Neuron (in vitro differentiated cells): Measurements from ENCODE around the gene GPC6.

ENCODE experiments used
- H2AFZ ChIP-seq: one replicate; pipeline ENCODE4 v1.6.1; 2013; ENCODE audit warnings: low read depth, mild to moderate bottlenecking, inconsistent platforms, low read length, moderate library complexity
- H3K27me3 ChIP-seq: one replicate; pipeline ENCODE4 v1.6.1; 2013; ENCODE audit warnings: low read length; ENCODE audit not compliant: insufficient read depth
- H3K36me3 ChIP-seq: one replicate; pipeline ENCODE4 v1.6.1; 2013; ENCODE audit warnings: low read length; ENCODE audit not compliant: insufficient read depth
- H3K4me1 ChIP-seq: one replicate; pipeline ENCODE4 v1.6.1; 2013; ENCODE audit warnings: low read length; ENCODE audit not compliant: insufficient read depth
- H3K4me3 ChIP-seq: 2 replicates; pipeline ENCODE4 v1.5.1; 2013; ENCODE audit warnings: mild to moderate bottlenecking, low read length, moderate library complexity
- H3K9me3 ChIP-seq: one replicate; pipeline ENCODE4 v1.6.1; 2013; ENCODE audit warnings: low read length

Gene GPC6

DNA sequence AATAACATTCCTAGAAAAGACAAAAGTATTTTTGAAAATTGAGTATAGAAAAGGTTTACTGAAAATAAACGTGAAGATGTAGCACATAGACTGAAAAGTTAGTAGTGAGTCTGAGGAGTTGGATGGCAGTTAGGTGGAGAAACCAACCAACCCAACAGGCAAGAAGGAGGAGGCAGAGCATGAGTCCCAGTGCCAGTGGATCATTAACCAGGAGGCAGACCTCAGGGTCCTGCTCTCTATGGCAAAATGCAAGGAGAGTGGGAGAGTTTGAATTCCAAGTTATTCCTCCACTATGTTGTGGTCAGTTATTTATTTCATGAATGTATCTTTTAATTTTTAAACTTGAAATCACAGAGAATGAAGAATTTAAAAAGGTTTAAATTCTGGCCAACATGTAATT, 446.4 kb downstream of the GPC6 start:
- H3K4me1 ChIP-seq = no peaks in the 10 kb centered on the region
- no peaks in the 10 kb centered on the region for H3K9me3 ChIP-seq
- no peak overlapping the region for H3K4me3 ChIP-seq
- H2AFZ ChIP-seq = no peak overlapping the region
- H3K27me3 ChIP-seq = no peaks in the 10 kb centered on the region
- no peaks in the 10 kb centered on the region for H3K36me3 ChIP-seq

DNA sequence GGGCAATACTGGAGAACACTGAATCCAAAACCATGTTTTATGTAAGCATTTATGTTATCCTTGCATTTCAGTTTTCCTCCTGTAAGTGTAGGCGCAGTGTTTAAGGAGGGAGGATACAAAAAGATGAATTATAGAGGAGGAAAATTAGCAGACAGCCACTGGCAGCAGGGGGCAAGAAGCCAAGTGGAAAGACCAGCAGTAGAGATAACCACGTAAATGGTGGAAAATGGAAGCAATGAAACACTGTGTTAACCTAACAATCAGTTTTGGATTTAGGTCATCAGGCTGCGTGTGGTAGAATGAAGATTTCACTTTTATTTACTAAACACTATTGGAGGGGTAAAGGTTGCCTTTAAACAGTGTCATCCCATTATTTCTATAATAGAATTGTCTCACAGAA, 447.3 kb downstream of the GPC6 start:
- Histone ChIP-seq H3K36me3 (no peaks in the 10 kb centered on the region), H3K9me3 (no peaks in the 10 kb centered on the region), H3K27me3 (no peaks in the 10 kb centered on the region), H3K4me1 (no peaks in the 10 kb centered on the region), H3K4me3 (no peak overlapping the region), H2AFZ (no peak overlapping the region)

DNA sequence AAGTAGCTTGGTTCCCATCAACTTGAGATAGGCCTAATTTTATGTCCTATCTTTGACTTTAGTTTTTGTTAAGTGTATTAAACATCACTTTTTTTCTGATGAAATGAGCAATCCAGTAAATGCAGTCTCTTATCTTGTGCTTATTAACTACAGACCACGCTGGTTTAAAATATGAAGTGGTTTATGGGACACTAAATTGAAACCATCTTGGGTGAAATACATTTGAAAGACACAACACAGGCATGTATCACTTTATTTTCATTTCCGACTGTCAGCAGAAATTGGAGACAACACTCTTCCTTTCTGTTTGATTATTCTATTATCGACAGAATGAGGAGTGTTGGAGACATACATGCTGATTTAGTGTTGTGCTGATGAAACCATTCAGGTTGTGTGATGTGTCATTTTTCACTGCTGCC, 447.7 kb downstream of the GPC6 start:
- no peak overlapping the region for H3K4me3 ChIP-seq
- H2AFZ ChIP-seq = no peak overlapping the region
- no peaks in the 10 kb centered on the region for H3K36me3 ChIP-seq
- no peaks in the 10 kb centered on the region for H3K27me3 ChIP-seq
- no peaks in the 10 kb centered on the region for H3K4me1 ChIP-seq
- no peaks in the 10 kb centered on the region for H3K9me3 ChIP-seq

DNA sequence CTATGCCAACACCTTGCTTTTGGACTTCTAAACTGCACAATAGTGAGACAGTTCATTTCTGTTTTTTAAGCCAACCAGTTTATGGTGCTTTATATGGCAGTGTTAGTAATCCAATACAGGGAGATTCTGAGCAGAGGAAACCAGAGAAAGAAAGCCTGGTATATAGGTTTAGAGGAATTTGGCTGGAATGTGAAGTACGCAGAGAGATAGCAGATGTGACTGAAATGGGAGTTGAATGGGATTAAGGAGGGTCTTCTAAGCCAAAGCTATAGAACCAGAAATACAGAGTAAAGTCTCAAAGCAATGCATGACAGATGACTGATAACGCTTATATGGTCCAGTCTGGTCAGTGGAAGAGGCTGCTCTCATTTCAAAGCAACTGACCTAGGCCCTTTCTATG, 453.7 kb downstream of the GPC6 start:
- Histone ChIP-seq H3K4me1 (peaks cover 4% of the 10 kb centered on the region), H3K4me3 (no peak overlapping the region), H2AFZ (no peak overlapping the region), H3K27me3 (no peaks in the 10 kb centered on the region), H3K9me3 (no peaks in the 10 kb centered on the region), H3K36me3 (no peaks in the 10 kb centered on the region)

DNA sequence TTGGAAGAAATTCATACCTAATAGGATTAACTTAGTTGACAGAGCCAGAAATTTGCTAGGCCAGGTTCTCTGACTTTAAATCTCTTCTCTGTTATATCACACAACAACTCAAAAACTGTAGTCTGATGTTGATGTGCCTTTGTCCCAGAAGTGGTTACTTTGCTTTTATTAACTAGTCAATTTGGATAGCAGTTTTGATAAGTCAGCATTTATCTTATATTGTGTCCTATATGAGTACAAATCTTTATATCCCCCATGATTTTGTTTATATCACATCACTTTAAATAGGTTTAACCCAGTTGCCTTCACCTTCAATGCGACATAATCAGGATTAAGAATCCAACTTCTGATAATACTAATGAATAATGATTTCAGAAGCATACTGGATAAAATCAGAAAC, 459.3 kb downstream of the GPC6 start:
- Histone ChIP-seq H3K36me3 (no peaks in the 10 kb centered on the region), H3K9me3 (no peaks in the 10 kb centered on the region), H3K4me1 (no peaks in the 10 kb centered on the region), H3K4me3 (no peak overlapping the region), H3K27me3 (no peaks in the 10 kb centered on the region), H2AFZ (no peak overlapping the region)

DNA sequence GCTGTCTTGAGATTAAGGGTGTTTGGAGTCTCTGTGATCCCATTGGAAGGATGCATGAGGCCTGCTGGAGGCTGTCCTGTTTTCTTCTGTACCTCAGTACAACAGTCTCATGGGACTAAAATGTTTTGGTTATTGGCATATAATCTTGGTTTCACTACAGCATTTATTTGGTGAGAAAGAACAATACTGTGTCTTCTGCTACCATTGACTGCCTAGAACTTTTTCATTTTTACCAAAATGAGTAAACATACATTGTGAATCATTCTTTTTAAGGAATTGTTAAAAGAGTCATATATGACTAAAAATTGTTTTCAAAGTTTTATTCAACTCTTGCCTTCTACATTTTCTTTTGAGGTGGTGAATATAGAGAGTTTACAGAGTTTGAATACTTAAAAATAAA, 459.8 kb downstream of the GPC6 start:
- H3K27me3 ChIP-seq = no peaks in the 10 kb centered on the region
- H3K9me3 ChIP-seq = no peaks in the 10 kb centered on the region
- no peaks in the 10 kb centered on the region for H3K36me3 ChIP-seq
- no peak overlapping the region for H2AFZ ChIP-seq
- H3K4me3 ChIP-seq = no peak overlapping the region
- no peaks in the 10 kb centered on the region for H3K4me1 ChIP-seq

DNA sequence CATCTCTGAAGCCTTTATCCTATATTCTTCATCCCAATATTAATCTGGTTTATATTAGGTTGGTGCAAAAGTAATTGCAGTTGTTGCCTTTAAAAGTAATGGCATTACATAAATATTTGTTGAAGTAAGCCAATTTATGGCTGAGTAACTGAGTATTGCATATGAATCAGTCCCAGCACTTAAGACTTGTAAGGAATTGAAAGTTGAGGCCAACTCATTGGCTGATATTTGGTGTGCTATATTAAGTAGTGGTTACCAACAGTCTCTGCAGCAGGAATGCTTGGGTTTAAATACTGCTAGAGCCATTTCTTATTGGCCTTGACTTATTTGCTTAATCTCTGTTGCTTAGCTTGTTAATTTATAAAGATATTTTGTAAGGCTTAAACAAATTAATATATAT, 460.7 kb downstream of the GPC6 start:
- no peaks in the 10 kb centered on the region for H3K9me3 ChIP-seq
- H3K4me3 ChIP-seq = no peak overlapping the region
- no peak overlapping the region for H2AFZ ChIP-seq
- H3K4me1 ChIP-seq = no peaks in the 10 kb centered on the region
- H3K27me3 ChIP-seq = no peaks in the 10 kb centered on the region
- no peaks in the 10 kb centered on the region for H3K36me3 ChIP-seq

DNA sequence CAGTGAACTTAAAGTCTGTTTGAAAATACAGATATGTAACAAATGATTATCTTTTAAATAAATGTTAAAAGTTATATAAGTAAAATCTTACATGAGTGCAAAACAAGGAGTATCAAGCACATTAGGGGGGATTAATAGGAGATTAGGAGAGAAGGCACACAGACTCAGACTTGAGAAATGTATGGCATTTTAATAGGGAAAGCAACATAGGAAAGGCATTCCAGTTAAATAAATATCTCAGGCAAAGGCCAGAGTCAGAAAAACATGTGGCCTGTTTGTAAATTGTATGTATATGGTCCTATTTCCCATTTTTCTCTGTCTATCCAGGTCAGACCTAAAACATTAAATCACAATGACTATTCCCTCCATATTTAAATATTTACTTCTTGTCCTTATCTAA, 462.7 kb downstream of the GPC6 start:
- Histone ChIP-seq H3K36me3 (no peaks in the 10 kb centered on the region), H3K27me3 (no peaks in the 10 kb centered on the region), H2AFZ (no peak overlapping the region), H3K4me1 (no peaks in the 10 kb centered on the region), H3K9me3 (no peaks in the 10 kb centered on the region), H3K4me3 (no peak overlapping the region)

DNA sequence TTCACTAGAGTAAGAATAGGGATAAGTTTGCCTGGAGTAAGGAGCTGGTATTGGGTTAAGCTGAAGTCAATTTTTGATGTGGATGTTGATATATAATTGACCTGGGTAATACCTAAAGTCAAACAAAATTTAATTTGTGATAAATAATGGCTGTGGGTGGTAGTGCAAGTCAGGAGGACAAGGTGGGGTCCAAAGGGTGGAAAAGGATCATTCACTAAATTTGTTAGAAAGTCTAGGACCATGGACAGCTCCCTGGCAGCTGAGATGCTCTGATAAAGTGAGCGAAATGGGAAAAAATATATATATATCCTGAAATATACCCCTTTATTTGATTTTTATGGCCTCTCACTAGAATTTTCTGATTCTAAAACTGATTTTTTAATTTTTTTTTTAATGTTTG, 463.5 kb downstream of the GPC6 start:
- Histone ChIP-seq H3K27me3 (no peaks in the 10 kb centered on the region), H3K4me1 (no peaks in the 10 kb centered on the region), H3K4me3 (no peak overlapping the region), H3K36me3 (no peaks in the 10 kb centered on the region), H2AFZ (no peak overlapping the region), H3K9me3 (no peaks in the 10 kb centered on the region)

DNA sequence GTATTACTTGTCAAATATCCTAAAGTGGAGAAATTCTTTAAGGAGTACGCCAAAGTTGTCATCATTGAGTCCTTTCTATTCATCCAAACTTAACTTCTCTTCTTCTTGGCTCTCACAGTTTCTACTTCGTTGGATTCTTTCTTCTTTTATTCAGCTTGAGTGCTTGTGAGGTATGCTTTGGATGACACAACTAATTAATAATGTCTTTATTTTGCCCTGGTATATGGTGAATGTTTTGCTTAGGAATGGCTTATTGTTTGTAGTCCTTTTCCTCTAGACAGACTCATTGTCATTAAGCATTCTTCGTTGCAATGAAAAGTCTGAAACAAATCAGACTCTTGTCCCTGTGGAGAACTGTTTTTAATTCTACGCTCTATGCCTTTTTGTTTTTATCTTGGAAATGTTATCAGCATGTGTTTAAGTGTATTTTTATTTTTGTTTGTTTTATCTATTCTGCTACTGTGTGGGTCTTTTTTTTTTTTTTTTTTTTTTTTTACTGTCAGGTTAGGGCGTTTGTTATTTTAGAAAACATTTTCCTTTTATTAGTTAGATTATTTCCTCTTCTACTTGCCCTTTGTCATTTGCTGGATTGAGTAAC, 471.5 kb downstream of the GPC6 start:
- Histone ChIP-seq H3K27me3 (no peaks in the 10 kb centered on the region), H3K4me3 (no peak overlapping the region), H3K9me3 (peaks cover 2% of the 10 kb centered on the region), H2AFZ (no peak overlapping the region), H3K36me3 (no peaks in the 10 kb centered on the region), H3K4me1 (peaks cover 4% of the 10 kb centered on the region)

DNA sequence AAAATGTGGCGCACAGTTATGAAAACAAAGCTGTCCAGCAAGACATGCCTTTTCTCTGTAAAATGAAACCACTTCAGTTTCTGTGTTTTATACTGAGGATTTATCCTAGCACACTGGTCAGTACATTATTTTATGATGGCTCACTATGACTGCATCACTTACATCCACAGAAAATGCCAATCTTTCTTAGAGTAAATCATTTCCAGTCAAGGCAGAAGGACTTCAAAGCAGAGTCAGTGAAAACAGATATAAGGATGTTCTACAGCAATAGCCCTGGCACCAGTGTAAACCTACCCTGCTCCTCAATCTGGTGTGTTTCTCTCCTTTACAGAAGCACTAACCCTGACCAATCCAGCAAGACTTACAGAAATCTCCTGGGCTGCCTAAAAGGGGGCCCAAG, 473.5 kb downstream of the GPC6 start:
- Histone ChIP-seq H3K27me3 (no peaks in the 10 kb centered on the region), H3K36me3 (no peaks in the 10 kb centered on the region), H3K9me3 (peaks cover 2% of the 10 kb centered on the region), H2AFZ (no peak overlapping the region), H3K4me3 (no peak overlapping the region), H3K4me1 (peaks cover 4% of the 10 kb centered on the region)

DNA sequence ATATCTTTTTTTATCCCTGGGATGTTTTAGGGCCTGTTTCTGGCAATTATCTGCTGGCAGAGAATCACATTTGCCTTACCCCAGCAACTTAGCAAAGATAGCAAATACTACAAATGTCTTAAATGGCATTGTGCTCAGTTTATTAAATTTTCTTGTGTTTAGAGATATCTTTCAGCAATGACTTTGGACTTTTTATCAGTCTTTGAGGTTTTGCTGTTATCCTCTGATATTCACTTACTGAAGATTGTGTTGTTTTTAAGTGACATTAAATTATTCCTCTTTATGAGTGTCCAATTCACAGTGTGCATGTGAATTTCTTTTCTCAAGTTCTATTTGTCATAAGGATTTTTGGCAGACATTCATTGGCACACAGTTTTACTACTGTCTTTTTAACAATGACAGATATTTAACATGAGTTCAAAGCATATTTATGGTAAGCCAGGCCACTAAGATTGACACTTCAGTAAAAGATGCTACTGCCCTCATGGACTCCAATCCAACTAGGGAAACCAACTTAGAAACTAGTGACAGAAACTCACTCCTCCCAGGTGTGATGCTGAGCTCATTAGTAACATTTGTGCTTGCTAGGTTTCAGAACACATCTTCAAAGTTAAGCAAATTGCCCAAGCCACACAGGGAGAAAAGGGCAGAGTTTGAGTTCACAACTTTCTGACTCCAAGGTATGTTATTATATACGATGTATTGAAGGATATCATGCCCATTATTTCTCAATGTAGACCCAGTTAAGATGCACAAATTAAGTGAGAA, 481.9 kb downstream of the GPC6 start:
- Histone ChIP-seq H2AFZ (no peak overlapping the region), H3K4me3 (no peak overlapping the region), H3K4me1 (no peaks in the 10 kb centered on the region)

DNA sequence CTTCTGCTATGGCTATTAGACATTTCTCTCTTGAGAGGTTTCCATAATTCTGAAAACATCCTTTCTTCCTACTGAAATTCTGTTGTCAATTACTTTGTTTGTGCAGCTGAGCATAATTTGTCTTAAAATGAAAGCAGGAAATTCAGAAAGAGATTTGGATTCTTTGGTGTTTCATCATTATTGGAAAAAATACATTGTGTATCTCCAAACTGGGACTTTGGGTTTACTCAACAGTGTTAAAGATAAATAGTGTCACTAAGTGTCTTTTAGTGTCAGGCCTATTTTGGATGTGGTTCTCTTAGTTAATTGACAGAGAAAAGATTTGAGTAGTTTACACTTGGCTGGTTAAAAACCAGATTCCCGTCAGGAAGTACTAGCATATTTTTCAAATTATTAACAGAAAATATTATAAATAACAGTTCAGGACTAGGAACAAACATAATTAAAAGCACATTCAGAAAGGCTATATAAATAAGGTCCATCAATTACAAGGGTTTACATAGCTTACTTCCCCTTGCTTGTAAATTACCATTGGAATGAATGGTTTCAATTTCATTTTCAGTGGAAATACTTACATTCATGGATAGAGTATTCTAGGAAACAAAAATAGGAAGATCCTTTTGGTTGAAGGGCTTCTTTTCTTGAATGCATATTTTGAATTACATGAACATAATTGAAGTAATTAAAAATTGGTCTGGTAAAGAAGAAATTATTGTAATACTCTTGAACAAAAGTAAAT, 483.1 kb downstream of the GPC6 start:
- Histone ChIP-seq H2AFZ (no peak overlapping the region), H3K4me3 (no peak overlapping the region), H3K36me3 (no peaks in the 10 kb centered on the region), H3K9me3 (peaks cover 2% of the 10 kb centered on the region), H3K4me1 (no peaks in the 10 kb centered on the region), H3K27me3 (no peaks in the 10 kb centered on the region)

More for the DNA sequence above, 481.9 kb downstream of the GPC6 start:
- H3K36me3 ChIP-seq = no peaks in the 10 kb centered on the region
- no peaks in the 10 kb centered on the region for H3K27me3 ChIP-seq
- H3K9me3 ChIP-seq = peaks cover 2% of the 10 kb centered on the region
